Measurements from ENCODE around the gene DZIP1. TPM values are rescaled to one million over a fixed set of nuclear protein-coding genes. Genes with fewer than 3 reads are reported as not detected.

Gene DZIP1
- polyA plus RNA-seq, 4 donors, result 55.5 to 85.2 (median 67.3) TPM

- no peak for DNase-seq (ENCODE audit: low read depth in 4 of 4, low spot score in 2 of 4)
Observed at GRCh38 chr13:95553581-95554385, 90.7 kb downstream of the DZIP1 start.

- DNase-seq (ENCODE audit: low read depth in 4 of 4, low spot score in 2 of 4), result no peak
Observed at GRCh38 chr13:95552539-95553441, 91.7 kb downstream of the DZIP1 start, which contains the start of gene CLDN10. Gene CLDN10, plus strand, starts transcription at chr13:95552720. Its CDS starts 34 bp downstream, at chr13:95552754.

GRCh38 chr13:95552208-95552538 lies 92.3 kb downstream of the DZIP1 start:
- DNase-seq (ENCODE audit: low read depth in 4 of 4, low spot score in 2 of 4), result no peak

- no peak for DNase-seq (ENCODE audit: low read depth in 4 of 4, low spot score in 2 of 4)
Observed at GRCh38 chr13:95547531-95548167, 96.9 kb downstream of the DZIP1 start.

- DNase-seq (ENCODE audit: low read depth in 4 of 4, low spot score in 2 of 4), result no peak
Observed at GRCh38 chr13:95546919-95547318, 97.6 kb downstream of the DZIP1 start.

- no peak for DNase-seq (ENCODE audit: low read depth in 4 of 4, low spot score in 2 of 4)
Observed at GRCh38 chr13:95544293-95544692, 100.2 kb downstream of the DZIP1 start.

- DNase-seq (ENCODE audit: low read depth in 4 of 4, low spot score in 2 of 4), result no peak
Observed at GRCh38 chr13:95541911-95542474, 102.5 kb downstream of the DZIP1 start.

GRCh38 chr13:95541308-95541707 lies 103.2 kb downstream of the DZIP1 start:
- DNase-seq (ENCODE audit: low read depth in 4 of 4, low spot score in 2 of 4), result no peak

- DNase-seq (ENCODE audit: low read depth in 4 of 4, low spot score in 2 of 4), result no peak
Observed at GRCh38 chr13:95540888-95541287, 103.6 kb downstream of the DZIP1 start.

GRCh38 chr13:95536632-95537241 lies 107.8 kb downstream of the DZIP1 start:
- no peak for DNase-seq (ENCODE audit: low read depth in 4 of 4, low spot score in 2 of 4)

GRCh38 chr13:95535243-95535642 lies 109.3 kb downstream of the DZIP1 start:
- DNase-seq (ENCODE audit: low read depth in 4 of 4, low spot score in 2 of 4), result no peak

GRCh38 chr13:95533545-95534160 lies 110.9 kb downstream of the DZIP1 start:
- no peak for DNase-seq (ENCODE audit: low read depth in 4 of 4, low spot score in 2 of 4)

GRCh38 chr13:95530178-95530577 lies 114.3 kb downstream of the DZIP1 start:
- no peak for DNase-seq (ENCODE audit: low read depth in 4 of 4, low spot score in 2 of 4)

Other genes starting within 250 kb of the DZIP1 start
- 100 to 1,000 TPM in 3 of 4 donors, 10 to 100 TPM in 1; 89.2 to 124 (median 112) TPM for gene CLDN10, start 92.0 kb downstream of the DZIP1 start, polyA plus RNA-seq (ENCODE audit: insufficient read length in 4 of 4)
- 10 to 100 TPM; 32.7 to 45.2 (median 39.8) TPM for gene DNAJC3, start 32.4 kb upstream of the DZIP1 start, polyA plus RNA-seq (ENCODE audit: insufficient read length in 4 of 4)

Data from left renal cortex interstitium (tissue), 4 donors.